ENCODE data around the gene ANKRD33B. TPM values are rescaled to one million over a fixed set of nuclear protein-coding genes. Genes with fewer than 3 reads are reported as not detected.
A peak's percentile ranks its signal among the peaks of the same experiment; 100 is the strongest.

ANKRD33B gene
- total and polyA plus RNA-seq, 7 donors: 1.4 to 32.7 (median 7.8) TPM

GRCh38 chr5:10552183-10553143 is 11.4 kb upstream of the ANKRD33B start:
- intact Hi-C loops (cut with DNase I): no loop called here
- H3K4me1 ChIP-seq: no peaks in the 10 kb centered on the region
- no peak overlapping the region for H3K4me3 ChIP-seq
- no peaks in the 10 kb centered on the region for H3K9me3 ChIP-seq
- WGBS, 3 donors: 86 to 93% (median 90%) methylated on average over 13 to 14 of the region's 14 CpGs
- DNase-seq (no peak), ATAC-seq (no peak)
- H3K27ac ChIP-seq: no peak overlapping the region
- H3K27me3 ChIP-seq (ENCODE audit: insufficient read depth in 3 of 3, low read length in 2 of 3): no peaks in the 10 kb centered on the region
- TF ChIP-seq, protein P1, sequence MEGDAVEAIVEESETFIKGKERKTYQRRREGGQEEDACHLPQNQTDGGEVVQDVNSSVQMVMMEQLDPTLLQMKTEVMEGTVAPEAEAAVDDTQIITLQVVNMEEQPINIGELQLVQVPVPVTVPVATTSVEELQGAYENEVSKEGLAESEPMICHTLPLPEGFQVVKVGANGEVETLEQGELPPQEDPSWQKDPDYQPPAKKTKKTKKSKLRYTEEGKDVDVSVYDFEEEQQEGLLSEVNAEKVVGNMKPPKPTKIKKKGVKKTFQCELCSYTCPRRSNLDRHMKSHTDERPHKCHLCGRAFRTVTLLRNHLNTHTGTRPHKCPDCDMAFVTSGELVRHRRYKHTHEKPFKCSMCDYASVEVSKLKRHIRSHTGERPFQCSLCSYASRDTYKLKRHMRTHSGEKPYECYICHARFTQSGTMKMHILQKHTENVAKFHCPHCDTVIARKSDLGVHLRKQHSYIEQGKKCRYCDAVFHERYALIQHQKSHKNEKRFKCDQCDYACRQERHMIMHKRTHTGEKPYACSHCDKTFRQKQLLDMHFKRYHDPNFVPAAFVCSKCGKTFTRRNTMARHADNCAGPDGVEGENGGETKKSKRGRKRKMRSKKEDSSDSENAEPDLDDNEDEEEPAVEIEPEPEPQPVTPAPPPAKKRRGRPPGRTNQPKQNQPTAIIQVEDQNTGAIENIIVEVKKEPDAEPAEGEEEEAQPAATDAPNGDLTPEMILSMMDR (IDR thresholded peaks at IDR 0.05): no peak
- no peaks in the 10 kb centered on the region for H3K36me3 ChIP-seq (ENCODE audit: insufficient read depth in 1 of 2, low read depth in 1 of 2)

- Histone ChIP-seq H3K9me3 (no peaks in the 10 kb centered on the region), H3K27ac (no peak overlapping the region), H3K4me3 (no peak overlapping the region), H3K36me3 (ENCODE audit: insufficient read depth in 1 of 2, low read depth in 1 of 2) (no peaks in the 10 kb centered on the region), H3K4me1 (no peaks in the 10 kb centered on the region), H3K27me3 (ENCODE audit: insufficient read depth in 3 of 3, low read length in 2 of 3) (no peaks in the 10 kb centered on the region)
- intact Hi-C loops (cut with DNase I): no loop called here
- DNase-seq: no peak
- no peak for ATAC-seq
- WGBS, 3 donors: 89 to 95% (median 89%) methylated on average over 7 of the region's 7 CpGs
- TF ChIP-seq, protein P1 (IDR thresholded peaks at IDR 0.05): no peak
Measured at GRCh38 chr5:10553476-10553875, 10.4 kb upstream of the ANKRD33B start.

GRCh38 chr5:10555277-10555684 is 8.6 kb upstream of the ANKRD33B start:
- Histone ChIP-seq H3K27ac (no peak overlapping the region), H3K4me3 (no peak overlapping the region), H3K4me1 (no peaks in the 10 kb centered on the region), H3K9me3 (no peaks in the 10 kb centered on the region), H3K36me3 (ENCODE audit: insufficient read depth in 1 of 2, low read depth in 1 of 2) (no peaks in the 10 kb centered on the region), H3K27me3 (ENCODE audit: insufficient read depth in 3 of 3, low read length in 2 of 3) (no peaks in the 10 kb centered on the region)
- TF ChIP-seq, protein P1 (IDR thresholded peaks at IDR 0.05): no peak
- ATAC-seq (no peak), DNase-seq (no peak)
- intact Hi-C loops (cut with DNase I): no loop called here
- WGBS, 3 donors: 64 to 79% (median 66%) methylated on average over 8 of the region's 8 CpGs

GRCh38 chr5:10556289-10556807 is 7.5 kb upstream of the ANKRD33B start:
- WGBS, 3 donors: 60 to 69% (median 65%) methylated on average over 3 of the region's 3 CpGs

More at GRCh38 chr5:10556289-10556807, 7.5 kb upstream of the ANKRD33B start:
- Histone ChIP-seq H3K4me3 (no peak overlapping the region), H3K27me3 (ENCODE audit: insufficient read depth in 3 of 3, low read length in 2 of 3) (no peaks in the 10 kb centered on the region), H3K36me3 (ENCODE audit: insufficient read depth in 1 of 2, low read depth in 1 of 2) (no peaks in the 10 kb centered on the region), H3K9me3 (no peaks in the 10 kb centered on the region), H3K27ac (no peak overlapping the region), H3K4me1 (no peaks in the 10 kb centered on the region)
- ATAC-seq: peak in 1 of 4 donors; percentile 43
- TF ChIP-seq, protein P1 (IDR thresholded peaks at IDR 0.05): no peak
- no peak for DNase-seq
- intact Hi-C loops (cut with DNase I): no loop called here

All from psoas muscle (tissue), 8 donors.